H9 (cell line): ENCODE data around the gene FBXW4. TPM values are rescaled to one million over a fixed set of nuclear protein-coding genes. Genes with fewer than 3 reads are reported as not detected.

Source experiments
- DNase-seq: peaks from one replicate; pipeline ENCODE4 v3.0.0-alpha.2; 2017
- H2AFZ ChIP-seq: one replicate; pipeline ENCODE4 v1.6.1; 2013; ENCODE audit warnings: mild to moderate bottlenecking, low read length, control low read depth, moderate library complexity
- H2AK5ac ChIP-seq: 2 replicates; pipeline ENCODE4 v1.6.1; 2013; ENCODE audit warnings: low read length, control low read depth, mixed read lengths; ENCODE audit not compliant: insufficient read length
- H2BK120ac ChIP-seq: one replicate; pipeline ENCODE4 v1.6.1; 2013; ENCODE audit warnings: low read depth, mild to moderate bottlenecking, low read length, control low read depth, inconsistent platforms; ENCODE audit not compliant: poor library complexity, severe bottlenecking
- H2BK12ac ChIP-seq: 2 replicates; pipeline ENCODE4 v1.6.1; 2013; ENCODE audit warnings: low read length, control low read depth, mixed read lengths, low read depth; ENCODE audit not compliant: insufficient read length
- H2BK15ac ChIP-seq: 2 replicates; pipeline ENCODE4 v1.6.1; 2013; ENCODE audit warnings: low read depth, low read length, control low read depth
- H2BK20ac ChIP-seq: one replicate; pipeline ENCODE4 v1.6.1; 2013; ENCODE audit warnings: low read depth, mild to moderate bottlenecking, low read length, control low read depth, inconsistent platforms; ENCODE audit not compliant: poor library complexity, severe bottlenecking
- H2BK5ac ChIP-seq: 2 replicates; pipeline ENCODE4 v1.6.1; 2013; ENCODE audit warnings: low read length, control low read depth, mixed read lengths; ENCODE audit not compliant: insufficient read length
- H3K14ac ChIP-seq: 2 replicates; pipeline ENCODE4 v1.6.1; 2013; ENCODE audit warnings: low read length, control low read depth; ENCODE audit not compliant: insufficient read depth
- H3K18ac ChIP-seq: 2 replicates; pipeline ENCODE4 v1.6.1; 2013; ENCODE audit warnings: low read depth, mild to moderate bottlenecking, mixed read lengths, low read length, control low read depth; ENCODE audit not compliant: insufficient read length
- H3K23ac ChIP-seq: 2 replicates; pipeline ENCODE4 v1.6.1; 2013; ENCODE audit warnings: low read length, control low read depth, mixed read lengths, low read depth; ENCODE audit not compliant: insufficient read length
- H3K23me2 ChIP-seq: 2 replicates; pipeline ENCODE4 v1.6.1; 2013; ENCODE audit warnings: low read depth, mild to moderate bottlenecking, mixed read lengths, low read length, control low read depth; ENCODE audit not compliant: insufficient read length, poor library complexity, severe bottlenecking
- H3K27ac ChIP-seq: 2 replicates; pipeline ENCODE4 v1.5.1; 2013; ENCODE audit warnings: low read length, control low read depth, mixed read lengths, low read depth; ENCODE audit not compliant: insufficient read length
- H3K27me3 ChIP-seq: 2 replicates; pipeline ENCODE4 v1.6.1; 2013; ENCODE audit warnings: low read length, control low read depth, inconsistent platforms; ENCODE audit not compliant: insufficient read depth
- H3K4ac ChIP-seq: 2 replicates; pipeline ENCODE4 v1.6.1; 2013; ENCODE audit warnings: low read depth, mild to moderate bottlenecking, control low read depth, inconsistent platforms, low read length, moderate library complexity
- H3K4me1 ChIP-seq: 2 replicates; pipeline ENCODE4 v1.6.1; 2013; ENCODE audit warnings: low read length, control low read depth, inconsistent platforms; ENCODE audit not compliant: insufficient read depth
- H3K4me2 ChIP-seq: 2 replicates; pipeline ENCODE4 v1.6.1; 2013; ENCODE audit warnings: low read length, control low read depth, mixed read lengths; ENCODE audit not compliant: insufficient read length, insufficient read depth
- H3K56ac ChIP-seq: 2 replicates; pipeline ENCODE4 v1.6.1; 2013; ENCODE audit warnings: low read depth, mild to moderate bottlenecking, mixed read lengths, low read length, control low read depth; ENCODE audit not compliant: insufficient read length
- H3K79me1 ChIP-seq: 2 replicates; pipeline ENCODE4 v1.6.1; 2013; ENCODE audit warnings: low read depth, mild to moderate bottlenecking, moderate library complexity, low read length, control low read depth, inconsistent platforms; ENCODE audit not compliant: insufficient read depth, poor library complexity, severe bottlenecking
- H3K79me2 ChIP-seq: 2 replicates; pipeline ENCODE4 v1.6.1; 2013; ENCODE audit warnings: low read length, control low read depth, inconsistent platforms; ENCODE audit not compliant: insufficient read depth
- H3K9ac ChIP-seq: 2 replicates; pipeline ENCODE4 v1.6.1; 2013; ENCODE audit warnings: low read length, control low read depth, mixed read lengths; ENCODE audit not compliant: insufficient read length; ENCODE audit errors: extremely low read depth
- H3K9me3 ChIP-seq: one replicate; pipeline ENCODE4 v1.6.1; 2013; ENCODE audit warnings: low read depth, low read length, inconsistent platforms; ENCODE audit not compliant: control insufficient read depth
- H3T11ph ChIP-seq: one replicate; pipeline ENCODE4 v1.6.1; 2013; ENCODE audit warnings: mild to moderate bottlenecking, low read length, control low read depth, inconsistent platforms
- H4K20me1 ChIP-seq: one replicate; pipeline ENCODE4 v1.6.1; 2013; ENCODE audit not compliant: control insufficient read depth, insufficient read length, insufficient read depth
- H4K5ac ChIP-seq: 2 replicates; pipeline ENCODE4 v1.6.1; 2013; ENCODE audit warnings: low read depth, mild to moderate bottlenecking, mixed read lengths, low read length, control low read depth; ENCODE audit not compliant: insufficient read length
- H4K8ac ChIP-seq: replicated peaks from 2 replicates; pipeline ENCODE4 v1.6.1; 2013; ENCODE audit warnings: low read length, control low read depth, mixed read lengths, low read depth; ENCODE audit not compliant: insufficient read length
- H4K91ac ChIP-seq: 2 replicates; pipeline ENCODE4 v1.6.1; 2013; ENCODE audit warnings: low read depth, mild to moderate bottlenecking, moderate library complexity, mixed read lengths, low read length, control low read depth; ENCODE audit not compliant: insufficient read length
- H3K27ac Mint-ChIP-seq, 3 experiments: 2 replicates in 2 of 3; 3 replicates in 1 of 3; pipeline ENCODE4 v1.8.0; 2020 to 2021; ENCODE audit warnings: mixed read lengths in 3 of 3, mild to moderate bottlenecking in 1 of 3, moderate library complexity in 1 of 3
- H3K27me3 Mint-ChIP-seq: 2 replicates; pipeline ENCODE4 v1.8.0; 2021; ENCODE audit warnings: low read depth, mild to moderate bottlenecking, moderate library complexity, mixed read lengths
- H3K36me3 Mint-ChIP-seq, 3 experiments: 2 replicates in 2 of 3; 3 replicates in 1 of 3; pipeline ENCODE4 v1.8.0; 2020 to 2021; ENCODE audit warnings: low read depth in 3 of 3, mixed read lengths in 3 of 3; ENCODE audit not compliant: insufficient read depth in 1 of 3
- H3K4me1 Mint-ChIP-seq, 2 experiments: 2 replicates each; pipeline ENCODE4 v1.8.0; 2020; ENCODE audit warnings: mixed read lengths in 2 of 2
- H3K4me3 Mint-ChIP-seq, 2 experiments: 2 replicates in 1 of 2; 3 replicates in 1 of 2; pipeline ENCODE4 v1.8.0; 2020 to 2021; ENCODE audit warnings: mild to moderate bottlenecking in 2 of 2, mixed read lengths in 2 of 2, moderate library complexity in 1 of 2
- H3K9me3 Mint-ChIP-seq, 2 experiments: 2 replicates in 1 of 2; 3 replicates in 1 of 2; pipeline ENCODE4 v1.8.0; 2020; ENCODE audit warnings: mild to moderate bottlenecking in 2 of 2, mixed read lengths in 2 of 2, moderate library complexity in 1 of 2
- WGBS: extraction: QIAGEN DNeasy Blood & Tissue Kit; methylation state at CpG from one replicate; pipeline ENCODE4 v1.1.7; 2013; ENCODE audit warnings: missing lambda C conversion rate, low lambda C conversion rate, mixed read lengths; ENCODE audit not compliant: insufficient read length; ENCODE audit errors: extremely low coverage; 5-methylcytosine and 5-hydroxymethylcytosine counted together
- total RNA-seq: library from RNA; stranded (reverse); gene quantifications from 2 replicates; pipeline ENCODE4 v1.2.1, GENCODE V29; 2021
- TF ChIP-seq, protein P1 (sequence below): fragments of 200-600 bp; sonication (generic); conservative IDR thresholded peaks from 3 replicates; pipeline ENCODE4 v1.8.0; 2021; ENCODE audit warnings: antibody characterized with exemption, mild to moderate bottlenecking

Gene FBXW4
- total RNA-seq, 1 experiment from 2014 or later: 41.6 TPM

DNA sequence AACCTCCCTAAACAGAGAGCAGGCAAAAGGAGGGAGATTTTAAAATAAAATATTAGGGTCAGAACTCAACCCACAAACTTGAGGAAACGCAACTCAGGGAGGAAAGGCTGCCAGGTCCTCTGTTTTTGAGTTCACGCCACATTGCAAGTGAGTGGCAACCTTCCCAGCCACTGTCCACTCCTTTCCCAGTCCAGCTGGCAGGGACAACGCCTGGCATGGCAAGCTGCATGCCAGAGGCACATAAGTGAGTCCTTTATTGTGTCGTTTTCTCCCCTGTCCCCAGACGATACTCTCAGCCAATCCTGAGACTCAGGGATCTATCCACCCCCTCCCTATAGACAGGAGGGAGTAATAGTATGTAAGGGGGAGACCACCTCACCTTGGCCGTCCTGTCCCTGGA is 22.4 kb downstream of the FBXW4 start:
- WGBS: no CpG with 5 or more reads among the region's 6 CpGs
- H3T11ph ChIP-seq: no peak overlapping the region

More for the DNA sequence above, 22.4 kb downstream of the FBXW4 start:
- Histone ChIP-seq H3K9me3 (no peaks in the 10 kb centered on the region), H3K79me1 (no peaks in the 10 kb centered on the region), H3K18ac (no peak overlapping the region), H2BK120ac (no peak overlapping the region), H3K9ac (no peak overlapping the region), H3K23ac (no peak overlapping the region), H3K4me1 (no peaks in the 10 kb centered on the region), H2BK15ac (no peak overlapping the region), H3K23me2 (no peaks in the 10 kb centered on the region), H3K79me2 (no peaks in the 10 kb centered on the region), H3K14ac (no peak overlapping the region), H3K4ac (no peak overlapping the region), H2AK5ac (no peak overlapping the region), H2AFZ (no peak overlapping the region), H2BK5ac (no peak overlapping the region), H3K27ac (no peak overlapping the region), H3K27me3 (no peaks in the 10 kb centered on the region), H4K91ac (no peak overlapping the region), H4K5ac (no peak overlapping the region), H4K20me1 (no peaks in the 10 kb centered on the region), H4K8ac (no peak overlapping the region), H2BK20ac (no peak overlapping the region), H3K56ac (no peak overlapping the region), H3K4me2 (no peak overlapping the region), H2BK12ac (no peak overlapping the region)
- Mint-ChIP-seq H3K9me3 (peaks cover 14 to 16% of the 10 kb centered on the region in 2 experiments), H3K36me3 (peaks cover 16 to 68% (median 68%) of the 10 kb centered on the region in 3 experiments), H3K27ac (no peak overlapping the region), H3K4me1 (peaks cover 0 to 8% of the 10 kb centered on the region in 2 experiments; a peak in 2 of 4 replicates), H3K27me3 (no peaks in the 10 kb centered on the region), H3K4me3 (no peak overlapping the region)
- no peak for DNase-seq
- TF ChIP-seq, protein P1, sequence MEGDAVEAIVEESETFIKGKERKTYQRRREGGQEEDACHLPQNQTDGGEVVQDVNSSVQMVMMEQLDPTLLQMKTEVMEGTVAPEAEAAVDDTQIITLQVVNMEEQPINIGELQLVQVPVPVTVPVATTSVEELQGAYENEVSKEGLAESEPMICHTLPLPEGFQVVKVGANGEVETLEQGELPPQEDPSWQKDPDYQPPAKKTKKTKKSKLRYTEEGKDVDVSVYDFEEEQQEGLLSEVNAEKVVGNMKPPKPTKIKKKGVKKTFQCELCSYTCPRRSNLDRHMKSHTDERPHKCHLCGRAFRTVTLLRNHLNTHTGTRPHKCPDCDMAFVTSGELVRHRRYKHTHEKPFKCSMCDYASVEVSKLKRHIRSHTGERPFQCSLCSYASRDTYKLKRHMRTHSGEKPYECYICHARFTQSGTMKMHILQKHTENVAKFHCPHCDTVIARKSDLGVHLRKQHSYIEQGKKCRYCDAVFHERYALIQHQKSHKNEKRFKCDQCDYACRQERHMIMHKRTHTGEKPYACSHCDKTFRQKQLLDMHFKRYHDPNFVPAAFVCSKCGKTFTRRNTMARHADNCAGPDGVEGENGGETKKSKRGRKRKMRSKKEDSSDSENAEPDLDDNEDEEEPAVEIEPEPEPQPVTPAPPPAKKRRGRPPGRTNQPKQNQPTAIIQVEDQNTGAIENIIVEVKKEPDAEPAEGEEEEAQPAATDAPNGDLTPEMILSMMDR: no peak
